Chondrocyte (in vitro differentiated cells): ENCODE measurements around the gene SMIM41. TPM values are rescaled to one million over a fixed set of nuclear protein-coding genes. Genes with fewer than 3 reads are reported as not detected.

Experiments
- DNase-seq: peaks from one replicate; pipeline ENCODE4 v3.0.0; 2021; ENCODE audit warnings: mixed read lengths, low spot score
- H3K27ac Mint-ChIP-seq: one replicate; pipeline ENCODE4 v1.8.0; 2021; ENCODE audit warnings: mild to moderate bottlenecking, moderate library complexity, mixed read lengths; ENCODE audit not compliant: unreplicated experiment
- H3K27me3 Mint-ChIP-seq: 2 replicates; pipeline ENCODE4 v1.8.0; 2021; ENCODE audit warnings: low read depth, mixed read lengths
- H3K36me3 Mint-ChIP-seq: 2 replicates; pipeline ENCODE4 v1.8.0; 2021; ENCODE audit warnings: low read depth, mixed read lengths
- H3K4me1 Mint-ChIP-seq: 2 replicates; pipeline ENCODE4 v1.8.0; 2021; ENCODE audit warnings: low read depth, mild to moderate bottlenecking, mixed read lengths
- H3K4me3 Mint-ChIP-seq: one replicate; pipeline ENCODE4 v1.8.0; 2021; ENCODE audit warnings: mild to moderate bottlenecking, moderate library complexity, mixed read lengths; ENCODE audit not compliant: unreplicated experiment
- H3K9me3 Mint-ChIP-seq: 2 replicates; pipeline ENCODE4 v1.8.0; 2021; ENCODE audit warnings: low read depth, mixed read lengths
- total RNA-seq: library from RNA; stranded (reverse); gene quantifications from 3 replicates; pipeline ENCODE4 v1.2.1, GENCODE V29; 2021
- TF ChIP-seq, protein P1 (sequence below): fragments of 200-600 bp; sonication (generic); IDR thresholded peaks from 2 replicates; pipeline ENCODE4 v1.5.0; 2021; ENCODE audit warnings: antibody characterized with exemption, mild to moderate bottlenecking, moderate library complexity

SMIM41 gene
- total RNA-seq, 1 donor from 2014 or later = not detected

DNA sequence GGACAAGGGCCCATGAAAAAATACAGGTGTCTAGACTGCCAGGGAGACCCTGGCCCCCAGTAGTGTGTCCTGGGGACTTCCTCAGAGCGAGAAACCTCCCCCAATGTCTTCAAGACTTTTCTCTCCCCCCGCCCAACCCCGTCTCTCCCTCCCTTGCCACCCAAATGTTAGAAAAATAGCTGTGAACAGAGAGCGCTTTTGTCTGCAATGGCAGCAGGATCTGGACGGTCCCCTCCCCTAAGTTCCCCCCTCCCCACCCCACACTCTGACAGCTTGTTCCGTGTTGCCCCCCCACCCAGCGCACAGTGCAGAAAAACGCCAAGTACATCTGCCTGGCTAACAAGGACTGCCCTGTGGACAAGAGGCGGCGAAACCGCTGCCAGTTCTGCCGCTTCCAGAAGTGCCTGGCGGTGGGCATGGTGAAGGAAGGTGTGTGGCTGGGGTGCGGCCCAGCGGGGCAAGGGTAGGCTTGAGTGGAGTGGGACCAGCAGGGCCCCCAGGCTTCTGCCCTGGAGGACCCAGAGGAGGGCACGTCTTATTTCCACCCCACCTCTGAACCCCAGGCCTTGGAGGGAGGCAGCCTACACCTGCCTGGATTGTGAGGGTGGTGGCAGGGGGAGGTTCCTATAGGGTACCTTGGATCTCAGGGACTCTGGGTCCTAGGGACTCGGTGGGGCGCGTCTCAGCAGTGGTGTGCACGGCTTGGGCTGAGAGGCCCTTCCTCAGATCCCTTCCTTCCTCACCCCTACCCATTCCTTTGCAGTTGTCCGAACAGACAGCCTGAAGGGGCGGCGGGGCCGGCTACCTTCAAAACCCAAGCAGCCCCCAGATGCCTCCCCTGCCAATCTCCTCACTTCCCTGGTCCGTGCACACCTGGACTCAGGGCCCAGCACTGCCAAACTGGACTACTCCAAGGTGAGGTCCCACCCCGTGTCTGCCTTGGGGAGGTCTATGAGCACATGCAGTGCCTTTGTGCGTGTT is 23.5 kb upstream of the SMIM41 start:
- Mint-ChIP-seq H3K36me3 (peaks cover 3% of the 10 kb centered on the region), H3K4me3 (no peak overlapping the region), H3K4me1 (peaks cover 9% of the 10 kb centered on the region), H3K27me3 (no peaks in the 10 kb centered on the region), H3K27ac (no peak overlapping the region), H3K9me3 (no peaks in the 10 kb centered on the region)
- TF ChIP-seq, protein P1, sequence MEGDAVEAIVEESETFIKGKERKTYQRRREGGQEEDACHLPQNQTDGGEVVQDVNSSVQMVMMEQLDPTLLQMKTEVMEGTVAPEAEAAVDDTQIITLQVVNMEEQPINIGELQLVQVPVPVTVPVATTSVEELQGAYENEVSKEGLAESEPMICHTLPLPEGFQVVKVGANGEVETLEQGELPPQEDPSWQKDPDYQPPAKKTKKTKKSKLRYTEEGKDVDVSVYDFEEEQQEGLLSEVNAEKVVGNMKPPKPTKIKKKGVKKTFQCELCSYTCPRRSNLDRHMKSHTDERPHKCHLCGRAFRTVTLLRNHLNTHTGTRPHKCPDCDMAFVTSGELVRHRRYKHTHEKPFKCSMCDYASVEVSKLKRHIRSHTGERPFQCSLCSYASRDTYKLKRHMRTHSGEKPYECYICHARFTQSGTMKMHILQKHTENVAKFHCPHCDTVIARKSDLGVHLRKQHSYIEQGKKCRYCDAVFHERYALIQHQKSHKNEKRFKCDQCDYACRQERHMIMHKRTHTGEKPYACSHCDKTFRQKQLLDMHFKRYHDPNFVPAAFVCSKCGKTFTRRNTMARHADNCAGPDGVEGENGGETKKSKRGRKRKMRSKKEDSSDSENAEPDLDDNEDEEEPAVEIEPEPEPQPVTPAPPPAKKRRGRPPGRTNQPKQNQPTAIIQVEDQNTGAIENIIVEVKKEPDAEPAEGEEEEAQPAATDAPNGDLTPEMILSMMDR = no peak
- DNase-seq = no peak

DNA sequence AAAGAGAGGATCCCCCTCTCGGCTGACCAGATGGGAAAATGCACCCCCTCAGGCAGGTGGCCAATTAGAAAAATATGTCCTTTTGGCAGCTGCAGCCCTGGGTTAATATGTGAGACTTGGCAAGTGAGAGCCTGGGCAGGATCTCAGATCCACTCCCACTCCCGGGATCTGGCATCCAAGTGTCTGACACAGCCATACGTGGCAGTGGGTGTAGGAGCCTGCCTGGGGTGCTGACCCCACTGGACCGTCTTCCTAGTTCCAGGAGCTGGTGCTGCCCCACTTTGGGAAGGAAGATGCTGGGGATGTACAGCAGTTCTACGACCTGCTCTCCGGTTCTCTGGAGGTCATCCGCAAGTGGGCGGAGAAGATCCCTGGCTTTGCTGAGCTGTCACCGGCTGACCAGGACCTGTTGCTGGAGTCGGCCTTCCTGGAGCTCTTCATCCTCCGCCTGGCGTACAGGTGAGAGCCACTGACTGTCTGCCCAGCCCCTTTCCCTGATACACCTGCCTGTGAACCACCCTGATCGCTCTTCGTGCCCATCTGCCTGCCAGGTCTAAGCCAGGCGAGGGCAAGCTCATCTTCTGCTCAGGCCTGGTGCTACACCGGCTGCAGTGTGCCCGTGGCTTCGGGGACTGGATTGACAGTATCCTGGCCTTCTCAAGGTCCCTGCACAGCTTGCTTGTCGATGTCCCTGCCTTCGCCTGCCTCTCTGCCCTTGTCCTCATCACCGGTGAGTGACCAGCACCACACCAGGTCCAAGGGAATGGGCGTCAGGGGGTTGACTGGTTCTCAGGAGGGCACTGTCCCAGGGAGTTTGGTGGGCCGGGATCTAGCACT is 22.5 kb upstream of the SMIM41 start:
- H3K9me3 Mint-ChIP-seq = no peaks in the 10 kb centered on the region
- H3K27me3 Mint-ChIP-seq = no peaks in the 10 kb centered on the region
- peaks cover 3% of the 10 kb centered on the region for H3K36me3 Mint-ChIP-seq
- TF ChIP-seq, protein P1 = no peak
- peaks cover under 1% of the 10 kb centered on the region for H3K4me1 Mint-ChIP-seq
- peak; percentile 76 for DNase-seq
- H3K4me3 Mint-ChIP-seq = no peak overlapping the region
- no peak overlapping the region for H3K27ac Mint-ChIP-seq

DNA sequence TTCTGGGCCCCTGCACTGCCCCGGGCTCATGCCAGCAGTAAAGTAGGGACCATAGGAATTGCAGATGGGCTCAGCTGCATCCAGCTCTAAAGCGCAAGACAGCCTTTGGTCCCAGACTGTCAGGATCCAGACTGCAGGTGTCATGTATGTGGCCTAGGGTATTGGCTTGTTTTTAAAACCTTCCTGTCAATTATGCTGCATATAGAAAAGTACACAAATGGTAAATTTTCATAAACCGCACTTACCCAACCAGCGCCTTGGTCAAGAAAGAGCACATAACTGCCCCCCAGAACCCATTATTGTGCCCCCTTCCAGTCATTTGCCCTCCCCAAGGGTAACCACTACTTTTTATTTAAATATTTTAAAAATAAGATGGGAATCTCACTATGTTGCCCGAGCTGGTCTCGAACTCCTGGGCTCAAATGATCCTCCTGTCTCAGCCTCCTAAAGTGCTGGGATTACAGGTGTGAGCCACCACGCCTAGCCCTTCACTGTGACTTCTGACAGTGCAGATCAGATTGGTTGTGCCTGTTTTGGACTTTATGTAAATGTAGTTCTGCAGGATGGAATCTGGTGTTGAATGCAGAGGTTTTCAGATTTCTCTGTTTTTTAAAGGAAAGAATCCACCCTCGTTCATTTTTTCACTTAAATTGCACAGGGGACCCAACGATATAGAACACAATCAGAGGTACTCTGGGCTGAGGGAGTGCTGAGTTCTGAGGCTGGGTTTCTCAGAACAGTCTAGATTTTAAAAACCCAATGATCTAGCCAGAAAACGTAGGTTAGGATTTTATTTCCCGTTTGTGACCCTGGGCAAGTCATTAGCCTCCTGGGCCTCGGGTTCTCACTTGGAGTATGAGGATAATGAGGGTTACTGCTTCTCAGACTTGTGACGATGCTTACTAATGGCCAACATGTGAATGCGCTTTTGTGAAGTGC is 21.6 kb upstream of the SMIM41 start:
- Mint-ChIP-seq H3K4me1 (no peaks in the 10 kb centered on the region), H3K4me3 (no peak overlapping the region)

DNA sequence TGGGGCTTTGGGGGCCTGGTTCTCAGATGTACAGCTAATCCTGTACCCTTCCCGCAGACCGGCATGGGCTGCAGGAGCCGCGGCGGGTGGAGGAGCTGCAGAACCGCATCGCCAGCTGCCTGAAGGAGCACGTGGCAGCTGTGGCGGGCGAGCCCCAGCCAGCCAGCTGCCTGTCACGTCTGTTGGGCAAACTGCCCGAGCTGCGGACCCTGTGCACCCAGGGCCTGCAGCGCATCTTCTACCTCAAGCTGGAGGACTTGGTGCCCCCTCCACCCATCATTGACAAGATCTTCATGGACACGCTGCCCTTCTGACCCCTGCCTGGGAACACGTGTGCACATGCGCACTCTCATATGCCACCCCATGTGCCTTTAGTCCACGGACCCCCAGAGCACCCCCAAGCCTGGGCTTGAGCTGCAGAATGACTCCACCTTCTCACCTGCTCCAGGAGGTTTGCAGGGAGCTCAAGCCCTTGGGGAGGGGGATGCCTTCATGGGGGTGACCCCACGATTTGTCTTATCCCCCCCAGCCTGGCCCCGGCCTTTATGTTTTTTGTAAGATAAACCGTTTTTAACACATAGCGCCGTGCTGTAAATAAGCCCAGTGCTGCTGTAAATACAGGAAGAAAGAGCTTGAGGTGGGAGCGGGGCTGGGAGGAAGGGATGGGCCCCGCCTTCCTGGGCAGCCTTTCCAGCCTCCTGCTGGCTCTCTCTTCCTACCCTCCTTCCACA is 20.7 kb upstream of the SMIM41 start:
- H3K27me3 Mint-ChIP-seq = no peaks in the 10 kb centered on the region
- no peaks in the 10 kb centered on the region for H3K9me3 Mint-ChIP-seq
- H3K4me1 Mint-ChIP-seq = no peaks in the 10 kb centered on the region
- peak; percentile 84 for DNase-seq
- H3K27ac Mint-ChIP-seq = no peak overlapping the region
- TF ChIP-seq, protein P1 = no peak
- H3K36me3 Mint-ChIP-seq = peaks cover 3% of the 10 kb centered on the region
- no peak overlapping the region for H3K4me3 Mint-ChIP-seq

More for the DNA sequence above, 21.6 kb upstream of the SMIM41 start:
- peaks cover 3% of the 10 kb centered on the region for H3K36me3 Mint-ChIP-seq
- no peaks in the 10 kb centered on the region for H3K27me3 Mint-ChIP-seq
- no peak for DNase-seq
- H3K9me3 Mint-ChIP-seq = no peaks in the 10 kb centered on the region
- TF ChIP-seq, protein P1 = no peak
- H3K27ac Mint-ChIP-seq = no peak overlapping the region
